ENCODE results near the gene SLC25A24.
"Not testable (repeated sequence)": the region's sequence is repeated elsewhere in the genome, so short reads cannot be mapped to it uniquely, and the experiment has no call there.

Gene SLC25A24

DNA sequence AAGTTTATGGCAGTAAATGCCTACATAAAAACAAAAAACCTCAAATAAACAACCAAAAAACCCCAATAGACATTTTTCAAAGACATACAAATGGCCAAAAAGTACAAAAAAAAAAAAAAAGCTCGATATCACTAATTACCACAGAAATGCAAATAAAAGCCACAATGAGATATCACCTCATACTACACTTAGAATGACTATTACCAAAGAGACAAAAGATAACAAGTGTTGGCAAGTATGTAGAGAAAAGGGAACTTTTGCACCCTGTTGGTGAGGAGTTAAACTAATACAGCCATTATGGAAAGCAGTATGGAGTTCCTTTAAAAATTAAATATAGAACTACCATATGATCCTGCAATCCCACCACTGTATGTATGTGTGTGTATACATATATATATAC is 21.1 kb downstream of the SLC25A24 start:
- no peak for DNase-seq (ENCODE audit: low read depth in 1 of 2, low spot score in 1 of 2)

DNA sequence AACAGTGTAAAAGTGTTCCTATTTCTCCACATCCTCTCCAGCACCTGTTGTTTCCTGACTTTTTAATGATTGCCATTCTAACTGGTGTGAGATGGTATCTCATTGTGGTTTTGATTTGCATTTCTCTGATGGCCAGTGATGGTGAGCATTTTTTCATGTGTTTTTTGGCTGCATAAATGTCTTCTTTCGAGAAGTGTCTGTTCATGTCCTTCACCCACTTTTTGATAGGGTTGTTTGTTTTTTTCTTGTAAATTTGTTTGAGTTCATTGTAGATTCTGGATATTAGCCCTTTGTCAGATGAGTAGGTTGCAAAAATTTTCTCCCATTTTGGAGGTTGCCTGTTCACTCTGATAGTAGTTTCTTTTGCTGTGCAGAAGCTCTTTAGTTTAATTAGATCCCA is 37.7 kb downstream of the SLC25A24 start:
- not testable (repeated sequence) for H3K27me3 ChIP-seq (ENCODE audit: insufficient read depth, poor library complexity, severe bottlenecking); DNase-seq (ENCODE audit: low read depth in 1 of 2, low spot score in 1 of 2); H3K27ac ChIP-seq (replicated peaks); H3K4me3 ChIP-seq (replicated peaks; ENCODE audit: insufficient read depth, low read length)

More for the DNA sequence above, 21.1 kb downstream of the SLC25A24 start:
- H3K27me3 ChIP-seq (ENCODE audit: insufficient read depth, poor library complexity, severe bottlenecking), result no peaks in the 10 kb centered on the region
- no peak overlapping the region for H3K27ac ChIP-seq (replicated peaks)
- TF ChIP-seq SPI1 (IDR thresholded peaks at IDR 0.05; ENCODE audit: borderline replicate concordance, low read depth) (no peak), GABPA (IDR thresholded peaks at IDR 0.05; ENCODE audit: low read depth) (no peak)
- TF ChIP-seq, protein P1, sequence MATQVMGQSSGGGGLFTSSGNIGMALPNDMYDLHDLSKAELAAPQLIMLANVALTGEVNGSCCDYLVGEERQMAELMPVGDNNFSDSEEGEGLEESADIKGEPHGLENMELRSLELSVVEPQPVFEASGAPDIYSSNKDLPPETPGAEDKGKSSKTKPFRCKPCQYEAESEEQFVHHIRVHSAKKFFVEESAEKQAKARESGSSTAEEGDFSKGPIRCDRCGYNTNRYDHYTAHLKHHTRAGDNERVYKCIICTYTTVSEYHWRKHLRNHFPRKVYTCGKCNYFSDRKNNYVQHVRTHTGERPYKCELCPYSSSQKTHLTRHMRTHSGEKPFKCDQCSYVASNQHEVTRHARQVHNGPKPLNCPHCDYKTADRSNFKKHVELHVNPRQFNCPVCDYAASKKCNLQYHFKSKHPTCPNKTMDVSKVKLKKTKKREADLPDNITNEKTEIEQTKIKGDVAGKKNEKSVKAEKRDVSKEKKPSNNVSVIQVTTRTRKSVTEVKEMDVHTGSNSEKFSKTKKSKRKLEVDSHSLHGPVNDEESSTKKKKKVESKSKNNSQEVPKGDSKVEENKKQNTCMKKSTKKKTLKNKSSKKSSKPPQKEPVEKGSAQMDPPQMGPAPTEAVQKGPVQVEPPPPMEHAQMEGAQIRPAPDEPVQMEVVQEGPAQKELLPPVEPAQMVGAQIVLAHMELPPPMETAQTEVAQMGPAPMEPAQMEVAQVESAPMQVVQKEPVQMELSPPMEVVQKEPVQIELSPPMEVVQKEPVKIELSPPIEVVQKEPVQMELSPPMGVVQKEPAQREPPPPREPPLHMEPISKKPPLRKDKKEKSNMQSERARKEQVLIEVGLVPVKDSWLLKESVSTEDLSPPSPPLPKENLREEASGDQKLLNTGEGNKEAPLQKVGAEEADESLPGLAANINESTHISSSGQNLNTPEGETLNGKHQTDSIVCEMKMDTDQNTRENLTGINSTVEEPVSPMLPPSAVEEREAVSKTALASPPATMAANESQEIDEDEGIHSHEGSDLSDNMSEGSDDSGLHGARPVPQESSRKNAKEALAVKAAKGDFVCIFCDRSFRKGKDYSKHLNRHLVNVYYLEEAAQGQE (IDR thresholded peaks at IDR 0.05; ENCODE audit: insufficient replicate concordance, low read depth), result no peak
- H3K4me3 ChIP-seq (replicated peaks; ENCODE audit: insufficient read depth, low read length), result no peak overlapping the region

DNA sequence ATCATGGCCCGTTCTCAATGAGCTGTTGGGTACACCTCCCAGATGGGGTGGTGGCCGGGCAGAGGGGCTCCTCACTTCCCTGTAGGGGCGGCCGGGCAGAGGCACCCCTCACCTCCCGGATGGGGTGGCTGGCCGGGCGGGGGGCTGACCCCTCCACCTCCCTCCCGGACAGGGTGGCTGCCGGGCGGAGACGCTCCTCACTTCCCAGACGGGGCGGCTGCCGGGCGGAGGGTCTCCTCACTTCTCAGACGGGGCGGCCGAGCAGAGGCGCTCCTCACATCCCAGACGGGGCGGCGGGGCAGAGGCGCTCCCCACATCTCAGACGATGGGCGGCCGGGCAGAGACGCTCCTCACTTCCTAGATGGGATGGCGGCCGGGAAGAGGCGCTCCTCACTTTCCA is 40.2 kb downstream of the SLC25A24 start:
- not testable (repeated sequence) for H3K4me3 ChIP-seq (replicated peaks; ENCODE audit: insufficient read depth, low read length); H3K27ac ChIP-seq (replicated peaks); DNase-seq (ENCODE audit: low read depth in 1 of 2, low spot score in 1 of 2); H3K27me3 ChIP-seq (ENCODE audit: insufficient read depth, poor library complexity, severe bottlenecking)

DNA sequence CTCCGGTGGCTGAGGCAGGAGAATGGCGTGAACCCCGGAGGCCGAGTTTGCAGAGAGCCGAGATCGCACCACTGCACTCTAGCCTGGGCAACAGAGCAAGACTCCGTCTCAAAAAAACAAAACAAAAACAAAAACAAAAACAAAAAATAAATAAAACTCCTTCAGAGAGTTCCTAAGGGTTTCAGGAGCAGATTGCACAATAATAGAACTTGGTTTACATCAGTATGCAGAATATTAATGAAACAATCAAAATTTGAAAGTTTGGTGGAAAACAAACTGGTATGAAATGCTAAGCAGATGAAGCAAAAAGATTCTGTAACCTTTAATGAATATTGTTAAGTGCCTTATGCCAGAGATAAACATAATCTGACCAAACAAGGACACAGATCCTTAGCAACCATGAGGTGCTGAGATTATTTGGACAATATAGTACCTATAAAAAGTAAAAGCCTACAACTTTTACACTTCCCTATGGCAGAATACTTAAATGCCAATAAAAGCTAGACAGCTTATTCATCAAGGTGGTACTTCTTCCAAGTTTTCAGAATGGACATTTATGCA is 41.2 kb downstream of the SLC25A24 start:
- Histone ChIP-seq H3K27me3 (ENCODE audit: insufficient read depth, poor library complexity, severe bottlenecking) (no peaks in the 10 kb centered on the region), H3K4me3 (replicated peaks; ENCODE audit: insufficient read depth, low read length) (no peak overlapping the region), H3K27ac (replicated peaks) (no peak overlapping the region)
- no peak for DNase-seq (ENCODE audit: low read depth in 1 of 2, low spot score in 1 of 2)
- TF ChIP-seq POLR2AphosphoS5 (IDR thresholded peaks at IDR 0.05; ENCODE audit: low read depth), result no peak
- TF ChIP-seq SPI1 (IDR thresholded peaks at IDR 0.05; ENCODE audit: borderline replicate concordance, low read depth), result no peak
- TF ChIP-seq, protein P1 (IDR thresholded peaks at IDR 0.05; ENCODE audit: insufficient replicate concordance, low read depth), result no peak

DNA sequence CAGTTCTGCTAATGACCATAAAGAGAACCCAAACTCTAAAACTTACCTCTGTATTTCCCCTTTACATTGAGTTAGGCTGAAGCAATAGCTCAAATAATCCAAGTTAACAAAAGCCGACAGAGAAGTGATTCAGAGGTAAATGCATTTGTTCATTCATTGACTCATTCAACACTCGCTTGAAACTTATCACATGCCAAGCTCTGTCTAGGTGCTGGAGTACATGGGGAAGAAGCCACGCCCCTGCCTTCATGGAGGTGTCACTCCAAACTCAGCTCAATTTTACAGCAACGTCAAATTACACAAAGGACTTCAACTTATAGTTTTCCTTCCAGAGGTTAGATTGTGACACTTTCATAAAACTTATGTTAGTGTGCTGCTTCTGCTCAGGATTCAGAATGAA is 45.8 kb downstream of the SLC25A24 start:
- Histone ChIP-seq H3K4me3 (replicated peaks; ENCODE audit: insufficient read depth, low read length) (no peak overlapping the region), H3K27me3 (ENCODE audit: insufficient read depth, poor library complexity, severe bottlenecking) (no peaks in the 10 kb centered on the region), H3K27ac (replicated peaks) (no peak overlapping the region)
- no peak for DNase-seq (ENCODE audit: low read depth in 1 of 2, low spot score in 1 of 2)
- no peak for TF ChIP-seq POLR2AphosphoS5 (IDR thresholded peaks at IDR 0.05; ENCODE audit: low read depth)
- TF ChIP-seq, protein P1 (IDR thresholded peaks at IDR 0.05; ENCODE audit: insufficient replicate concordance, low read depth), result no peak
- TF ChIP-seq, protein P2, sequence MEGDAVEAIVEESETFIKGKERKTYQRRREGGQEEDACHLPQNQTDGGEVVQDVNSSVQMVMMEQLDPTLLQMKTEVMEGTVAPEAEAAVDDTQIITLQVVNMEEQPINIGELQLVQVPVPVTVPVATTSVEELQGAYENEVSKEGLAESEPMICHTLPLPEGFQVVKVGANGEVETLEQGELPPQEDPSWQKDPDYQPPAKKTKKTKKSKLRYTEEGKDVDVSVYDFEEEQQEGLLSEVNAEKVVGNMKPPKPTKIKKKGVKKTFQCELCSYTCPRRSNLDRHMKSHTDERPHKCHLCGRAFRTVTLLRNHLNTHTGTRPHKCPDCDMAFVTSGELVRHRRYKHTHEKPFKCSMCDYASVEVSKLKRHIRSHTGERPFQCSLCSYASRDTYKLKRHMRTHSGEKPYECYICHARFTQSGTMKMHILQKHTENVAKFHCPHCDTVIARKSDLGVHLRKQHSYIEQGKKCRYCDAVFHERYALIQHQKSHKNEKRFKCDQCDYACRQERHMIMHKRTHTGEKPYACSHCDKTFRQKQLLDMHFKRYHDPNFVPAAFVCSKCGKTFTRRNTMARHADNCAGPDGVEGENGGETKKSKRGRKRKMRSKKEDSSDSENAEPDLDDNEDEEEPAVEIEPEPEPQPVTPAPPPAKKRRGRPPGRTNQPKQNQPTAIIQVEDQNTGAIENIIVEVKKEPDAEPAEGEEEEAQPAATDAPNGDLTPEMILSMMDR (IDR thresholded peaks at IDR 0.05; ENCODE audit: insufficient read depth, low read length), result no peak
- no peak for TF ChIP-seq GABPA (IDR thresholded peaks at IDR 0.05; ENCODE audit: low read depth)
- no peak for TF ChIP-seq SPI1 (IDR thresholded peaks at IDR 0.05; ENCODE audit: borderline replicate concordance, low read depth)

Measured in HL-60 (cell line).